AG08396 (cell line): ENCODE data around the gene SPTB.

Experiments used
- DNase-seq: peaks from one replicate; pipeline ENCODE4 v3.0.0; 2012; ENCODE audit warnings: low spot score, mixed read lengths

The SPTB gene

DNA sequence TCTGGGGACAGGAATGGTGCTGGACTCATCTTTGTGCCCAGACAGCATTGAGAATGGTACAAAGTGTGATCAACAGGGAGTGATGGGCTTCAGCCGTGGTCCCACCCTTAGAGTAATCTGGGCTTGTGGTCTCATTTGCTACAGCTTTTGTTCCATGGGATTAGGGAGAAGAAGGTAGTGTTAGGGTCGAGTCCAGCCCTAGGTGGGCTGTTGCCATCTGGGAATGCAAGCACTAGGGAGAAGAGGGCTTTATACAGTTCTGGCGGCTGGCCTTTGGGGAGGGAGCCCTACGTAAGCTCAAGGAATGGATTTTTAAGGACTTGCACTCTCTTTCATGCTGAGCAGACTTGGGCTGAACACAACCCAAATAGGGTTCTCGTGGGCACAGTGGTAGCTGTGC lies 170.6 kb downstream of the SPTB start:
- DNase-seq = no peak

DNA sequence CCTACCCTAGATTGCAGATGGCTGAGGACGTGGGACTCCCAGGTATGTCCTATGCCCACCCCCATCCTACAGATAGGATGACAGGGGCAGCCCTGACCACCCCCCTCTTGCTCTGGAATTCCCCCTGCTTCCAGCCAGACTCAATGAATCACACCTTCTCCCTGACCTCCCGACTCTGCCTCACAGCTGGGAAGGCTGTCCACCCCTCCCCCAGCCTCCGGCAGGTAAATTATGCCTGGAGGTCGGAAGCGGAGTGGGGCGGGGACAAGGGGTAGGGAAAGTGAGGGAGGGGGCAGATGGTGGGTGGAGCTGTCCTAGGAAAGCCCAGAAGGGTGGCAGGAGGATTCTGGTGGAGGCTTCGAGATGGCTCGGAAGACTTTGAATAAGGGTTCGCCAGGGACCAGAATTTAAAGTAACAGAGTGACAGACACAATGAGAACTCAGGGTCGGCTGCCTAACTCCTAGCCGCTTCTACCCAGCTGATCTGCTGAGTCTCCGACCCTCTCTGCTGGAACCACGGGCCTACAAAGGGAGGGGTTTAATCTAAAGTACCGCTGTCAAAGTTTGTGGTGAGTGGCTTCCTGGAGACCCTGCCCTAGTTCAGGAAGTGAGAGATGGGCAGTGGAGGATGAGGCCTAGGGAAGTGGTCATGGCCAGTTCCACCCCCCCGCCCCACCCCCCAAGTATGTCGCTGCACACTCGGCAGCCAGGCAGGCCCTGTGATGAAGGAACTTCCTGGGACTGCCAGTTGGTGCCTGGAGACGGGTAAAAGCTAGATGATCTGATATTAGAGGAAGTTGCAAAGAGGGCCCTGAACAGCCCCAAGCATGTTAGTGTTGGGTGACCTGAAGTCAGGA lies 171.3 kb downstream of the SPTB start:
- DNase-seq = no peak

DNA sequence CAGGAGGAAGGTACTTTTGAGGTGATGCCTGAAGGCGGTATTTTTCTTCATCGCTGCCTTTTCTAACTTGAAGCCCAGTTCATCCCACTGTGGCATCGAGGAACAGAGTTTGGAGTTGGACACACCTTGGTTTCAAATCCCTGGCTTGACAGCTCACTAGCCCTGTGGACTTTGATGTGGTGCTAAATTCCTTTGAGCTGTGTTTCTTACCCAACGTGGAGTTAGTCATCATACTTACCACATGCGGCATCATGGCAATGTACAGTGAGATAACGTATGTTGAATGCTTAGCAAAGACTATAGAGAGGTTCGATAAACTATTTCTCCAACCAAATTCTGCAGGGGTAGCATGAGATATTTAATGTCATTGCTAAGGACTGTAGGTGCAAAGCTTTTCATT lies 172.0 kb downstream of the SPTB start:
- peak; percentile 65 for DNase-seq

DNA sequence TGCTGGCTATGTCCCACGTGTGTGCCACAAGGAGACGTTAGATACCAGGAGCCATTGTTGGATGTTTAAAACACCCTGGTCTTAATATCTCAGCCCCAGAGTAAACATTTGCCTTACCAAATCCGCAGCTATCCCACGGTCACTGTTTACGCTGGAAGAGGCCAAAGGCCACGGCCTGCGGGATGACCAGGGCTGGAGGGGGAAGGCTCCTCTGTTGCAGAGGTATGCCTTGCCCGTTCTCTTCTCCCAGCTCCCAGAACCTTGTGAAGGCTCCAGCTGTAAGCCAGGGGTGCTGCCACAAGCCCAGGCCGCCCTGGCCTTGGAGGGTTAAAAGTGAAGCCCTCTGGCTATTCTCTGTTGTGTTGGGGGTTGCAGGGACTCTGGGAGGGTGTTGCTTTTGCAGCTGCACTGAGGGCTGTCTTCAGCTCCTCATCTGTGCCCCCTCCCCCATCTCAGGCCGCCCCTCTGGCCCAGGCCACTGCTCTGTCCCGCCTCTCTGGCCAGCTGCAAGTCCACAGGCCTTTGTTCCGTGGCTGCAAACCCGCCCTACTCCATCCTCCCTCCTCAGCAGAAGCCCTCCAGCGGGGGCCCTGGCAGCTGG lies 173.0 kb downstream of the SPTB start:
- no peak for DNase-seq

DNA sequence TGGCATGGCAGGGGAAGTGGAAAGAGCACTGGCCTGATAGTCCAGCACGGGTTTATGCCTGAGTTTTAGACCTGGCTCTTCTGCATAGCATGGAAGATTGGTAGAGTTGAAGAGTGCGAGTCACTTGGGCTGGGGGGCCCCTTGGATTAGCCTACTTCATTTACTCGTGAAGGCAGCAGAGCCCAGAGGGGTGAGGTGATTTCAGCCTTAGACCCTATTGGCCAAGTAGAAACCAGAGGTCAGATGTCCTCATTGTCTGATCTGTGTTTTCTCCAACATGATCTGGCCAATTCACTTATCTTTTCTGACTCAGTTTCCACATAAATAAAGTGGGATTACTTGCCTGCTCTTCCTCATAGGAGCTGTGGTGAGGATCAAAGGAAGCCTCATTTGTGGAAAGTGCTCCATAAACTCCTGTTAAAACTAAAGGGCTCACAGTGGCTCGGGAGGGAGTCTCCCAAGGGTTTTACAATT lies 173.6 kb downstream of the SPTB start:
- DNase-seq = no peak

DNA sequence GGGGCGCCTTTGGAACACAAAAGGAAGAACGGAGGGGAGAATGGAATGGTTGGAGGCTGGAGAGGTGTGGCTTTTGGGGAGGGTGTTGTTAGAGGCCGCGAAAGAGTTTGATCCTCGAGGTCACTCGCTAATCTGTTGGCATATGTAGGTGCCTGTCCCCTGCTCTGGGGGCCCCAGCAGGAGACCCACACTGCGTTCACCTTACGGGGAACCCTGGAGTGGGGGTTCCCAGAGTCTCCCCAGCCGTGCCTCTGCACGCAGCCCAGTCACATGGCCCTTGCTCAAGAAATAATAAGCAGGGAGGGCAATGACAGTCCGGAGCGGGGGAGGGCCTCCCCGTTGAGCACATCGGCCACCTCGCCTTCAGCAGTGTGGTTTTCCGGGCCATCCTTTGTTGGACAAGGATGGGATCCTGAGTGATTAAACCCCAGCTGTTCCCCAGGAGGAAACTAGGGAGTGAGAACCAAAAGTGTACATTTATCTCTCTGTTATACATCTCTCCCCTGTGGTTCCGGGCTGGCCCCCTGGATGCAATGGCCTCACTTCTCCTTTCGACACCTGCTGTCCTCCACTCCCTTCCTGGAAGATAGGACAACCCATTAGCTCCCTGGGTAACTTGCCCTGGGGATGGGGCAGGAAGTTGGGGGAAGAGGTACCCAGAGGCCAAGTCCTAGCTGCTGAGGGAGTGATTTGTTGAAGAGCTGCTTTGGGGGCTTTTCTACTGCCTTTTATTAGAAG lies 174.2 kb downstream of the SPTB start:
- DNase-seq = no peak

DNA sequence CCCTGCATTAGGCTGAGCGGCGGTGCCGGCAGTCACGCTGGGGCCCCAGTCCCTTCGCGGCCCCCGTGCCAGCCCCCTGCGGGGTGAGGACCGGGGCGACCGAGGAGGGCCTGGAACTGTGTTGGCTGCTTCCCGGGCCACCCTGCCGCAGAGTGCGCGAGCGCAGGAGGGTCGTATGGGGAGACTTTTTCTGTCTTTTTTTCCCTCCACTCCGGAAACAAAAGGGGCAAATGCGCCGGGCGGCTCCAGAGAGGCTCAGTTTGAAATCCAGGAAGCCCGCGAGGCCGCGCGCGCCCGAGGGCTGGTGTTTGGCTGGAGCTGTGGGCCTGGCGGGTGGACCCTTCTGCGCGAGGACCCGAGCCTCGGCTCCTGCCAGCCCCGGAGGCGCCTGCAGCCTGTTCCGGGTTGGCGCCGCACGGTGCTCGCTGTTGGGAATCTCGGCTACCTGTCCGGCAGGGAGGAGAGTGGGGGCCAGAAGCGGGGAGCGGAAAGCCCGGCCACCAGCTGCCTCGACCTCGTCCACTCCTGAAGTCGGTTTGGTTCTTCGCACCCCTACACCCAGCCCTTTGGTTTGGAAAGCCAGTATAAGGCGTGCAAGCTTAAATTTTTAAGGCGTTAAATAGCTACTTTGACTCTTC lies 174.8 kb downstream of the SPTB start:
- peak; percentile 62 for DNase-seq

DNA sequence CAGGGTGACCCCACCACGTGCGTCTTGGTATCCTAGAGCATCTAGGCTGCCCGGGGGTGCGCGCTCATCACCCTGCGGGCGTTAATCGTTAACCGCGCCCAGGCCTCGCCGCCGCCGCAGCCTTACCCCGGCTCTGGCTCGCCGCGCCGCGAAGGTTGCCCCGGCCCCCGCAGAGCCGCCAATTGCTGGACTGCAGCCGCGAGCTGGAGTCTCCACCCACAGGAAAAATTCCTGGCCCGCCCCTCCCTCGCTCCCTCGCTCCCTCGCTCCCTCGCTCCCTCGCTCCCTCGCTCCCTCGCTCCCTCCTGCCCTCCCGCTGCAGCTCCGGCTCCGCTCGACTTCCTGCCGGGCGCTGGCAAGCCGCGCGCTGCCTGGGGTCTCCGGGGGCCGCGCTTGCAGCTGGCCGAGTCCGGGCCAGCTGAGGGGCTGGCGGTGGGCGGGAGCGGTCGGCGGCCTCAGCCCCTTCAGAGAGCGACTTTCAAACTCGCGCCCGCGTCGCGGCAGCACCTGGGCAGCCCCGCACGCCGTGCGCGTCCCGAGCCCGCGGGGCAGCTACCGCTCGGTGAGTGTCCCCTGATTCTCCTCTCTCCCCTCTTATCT lies 175.5 kb downstream of the SPTB start, which contains the start of gene PLEKHG3:
Gene PLEKHG3 (plus strand): TSS at position 282 of the 600 bp plus-strand sequence. CDS start 23,208 bp downstream, outside the sequence.
- DNase-seq = peak; percentile 87

DNA sequence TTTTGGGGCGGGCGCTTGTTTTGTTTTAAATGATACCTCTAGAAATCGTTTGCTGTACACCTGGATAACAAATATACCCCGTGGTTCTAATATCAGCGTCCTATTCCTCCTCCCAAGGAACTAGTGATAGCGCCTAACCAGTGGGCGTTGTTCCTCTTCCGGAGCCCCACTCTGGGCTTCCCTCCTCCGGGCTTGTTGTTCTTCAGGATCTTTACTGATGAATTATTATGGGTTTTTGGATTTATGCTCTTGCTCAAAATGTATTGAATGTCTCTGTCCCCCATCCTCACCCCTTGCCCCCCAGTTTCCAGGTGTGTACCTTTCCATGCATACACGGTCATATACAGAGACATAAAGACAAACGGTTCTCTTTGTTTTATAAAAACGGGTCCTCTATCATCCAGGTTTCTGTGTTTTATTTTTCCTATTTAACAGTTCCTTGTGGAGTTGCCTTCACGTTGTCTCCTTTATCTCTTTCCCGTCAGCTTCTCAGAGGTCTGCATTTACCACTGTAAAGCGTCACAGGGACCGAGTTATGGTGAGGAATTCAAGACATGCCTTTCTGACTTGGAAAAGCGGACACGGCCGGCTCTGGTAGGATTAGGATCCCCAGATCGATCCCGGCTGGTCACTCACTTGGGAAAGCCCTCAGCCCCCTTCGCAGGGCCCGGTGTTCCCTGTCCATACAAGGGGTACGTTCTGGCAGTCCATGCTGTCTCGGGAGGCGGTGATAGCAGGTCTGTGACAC lies 176.1 kb downstream of the SPTB start:
- DNase-seq = no peak

DNA sequence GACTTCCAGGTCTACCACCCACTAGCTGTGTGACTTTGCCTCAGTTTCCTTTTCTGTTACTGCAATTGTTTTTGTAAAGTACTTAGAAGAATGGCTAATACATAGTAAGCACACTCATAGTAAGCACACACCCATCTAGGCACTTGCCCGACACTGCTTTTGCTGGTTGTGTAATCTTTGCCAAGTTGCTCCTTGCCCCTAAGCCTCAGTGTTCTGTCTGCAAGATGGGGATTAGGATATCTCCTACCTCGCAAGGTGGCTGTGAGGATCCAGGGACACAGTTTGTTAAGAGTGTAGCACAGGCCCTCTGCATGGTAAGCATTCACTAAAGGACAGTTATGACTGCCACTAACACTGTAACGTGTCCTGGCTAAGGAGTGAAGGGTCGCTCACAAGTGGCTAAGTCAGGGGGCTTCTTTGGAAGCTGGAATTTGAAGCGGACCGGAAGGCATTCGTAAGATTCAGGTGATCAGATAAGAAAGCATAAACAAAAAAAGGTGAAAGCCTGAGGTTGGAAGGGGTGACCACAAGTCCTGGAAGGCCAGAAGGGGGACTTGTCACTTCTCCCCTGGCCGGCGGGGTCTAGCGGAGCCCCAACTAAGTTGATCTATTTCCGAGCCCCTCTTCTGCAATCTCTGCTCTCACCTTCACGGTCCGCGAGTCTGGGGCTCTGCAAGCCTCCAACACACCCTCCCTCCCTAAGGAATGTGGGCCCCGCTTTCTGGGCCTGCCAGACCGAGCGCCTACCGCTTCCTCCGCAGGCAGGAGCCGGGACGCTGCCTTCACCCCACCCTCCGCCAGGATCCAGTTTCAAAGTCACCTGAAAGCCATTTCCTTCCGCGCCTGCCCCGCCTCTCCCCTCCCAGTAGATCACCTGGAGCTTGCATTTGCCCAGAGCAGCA lies 177.0 kb downstream of the SPTB start:
- DNase-seq = no peak

DNA sequence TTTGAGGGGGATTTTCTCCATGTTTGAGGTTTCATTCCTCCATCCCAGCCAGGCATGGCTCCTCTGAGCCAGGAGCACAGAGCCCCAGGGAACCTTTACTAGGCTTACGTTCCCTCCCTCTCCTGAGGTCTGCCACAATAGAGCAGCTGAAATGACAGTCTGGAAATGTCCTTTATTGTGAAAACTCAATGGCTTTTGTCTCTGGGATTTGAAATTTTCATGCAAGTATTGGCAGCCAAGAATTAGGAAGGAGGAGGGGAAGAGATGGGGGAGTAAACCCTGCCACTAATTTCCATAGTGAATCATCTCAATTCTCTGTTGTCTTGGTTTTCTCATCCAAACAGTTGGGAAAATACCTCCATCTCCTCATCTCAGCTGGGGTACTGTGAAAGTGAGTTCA lies 178.0 kb downstream of the SPTB start:
- no peak for DNase-seq

DNA sequence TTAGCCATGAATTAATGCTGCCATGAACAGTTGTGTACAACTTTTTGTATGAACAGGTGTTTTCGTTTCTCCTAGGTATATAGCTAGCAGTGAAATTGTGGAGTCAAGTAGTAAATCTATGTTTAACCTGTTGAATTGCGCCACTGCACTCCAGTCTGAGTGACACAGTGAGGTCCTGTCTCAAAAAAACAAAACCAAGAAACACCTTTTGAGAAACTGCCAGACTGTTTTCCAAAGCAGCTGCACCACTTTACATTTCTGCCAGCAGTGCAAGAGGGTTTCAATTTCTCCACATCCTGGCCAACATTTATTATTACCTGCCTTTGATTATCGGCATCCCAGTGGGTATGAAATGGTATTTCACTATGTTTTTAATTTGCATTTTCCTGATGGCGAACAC lies 178.8 kb downstream of the SPTB start:
- DNase-seq = no peak

DNA sequence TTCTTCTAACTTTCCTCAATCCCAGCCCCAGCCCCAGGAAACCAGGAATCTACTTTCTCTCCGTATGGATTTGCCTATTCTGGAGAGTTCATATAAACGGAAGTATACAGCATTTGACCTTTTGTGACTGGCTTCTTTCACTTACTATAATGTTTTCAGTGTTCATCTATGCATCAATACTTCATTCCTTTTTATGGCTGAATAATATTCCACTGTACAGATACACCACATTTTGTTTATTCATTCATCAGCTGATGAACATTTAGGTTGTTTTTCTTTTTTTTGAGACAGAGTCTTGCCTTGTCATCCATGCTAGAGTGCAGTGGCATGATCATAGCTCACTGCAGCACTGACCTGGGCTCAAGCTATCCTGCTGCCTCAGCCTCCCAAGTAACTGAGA lies 179.4 kb downstream of the SPTB start:
- DNase-seq = no peak

DNA sequence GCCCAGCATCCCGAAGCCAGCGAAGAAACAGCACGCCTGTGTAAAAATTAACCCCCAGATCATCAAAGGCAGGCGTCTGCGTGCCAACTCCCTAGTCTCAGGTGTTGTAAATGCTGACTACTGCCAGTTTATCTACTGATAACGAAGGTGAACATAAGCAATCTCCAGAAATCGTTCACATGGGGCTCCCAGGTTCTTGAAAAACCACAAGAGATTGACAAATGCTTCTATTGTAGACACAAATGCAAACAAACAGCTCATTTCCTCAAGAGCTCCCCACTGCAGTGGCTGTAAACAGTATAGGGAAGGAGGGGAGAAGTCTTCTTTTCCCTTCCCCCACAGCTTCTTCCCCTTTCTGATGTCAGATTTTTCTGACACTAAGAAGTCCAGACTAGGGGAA lies 180.8 kb downstream of the SPTB start:
- no peak for DNase-seq

DNA sequence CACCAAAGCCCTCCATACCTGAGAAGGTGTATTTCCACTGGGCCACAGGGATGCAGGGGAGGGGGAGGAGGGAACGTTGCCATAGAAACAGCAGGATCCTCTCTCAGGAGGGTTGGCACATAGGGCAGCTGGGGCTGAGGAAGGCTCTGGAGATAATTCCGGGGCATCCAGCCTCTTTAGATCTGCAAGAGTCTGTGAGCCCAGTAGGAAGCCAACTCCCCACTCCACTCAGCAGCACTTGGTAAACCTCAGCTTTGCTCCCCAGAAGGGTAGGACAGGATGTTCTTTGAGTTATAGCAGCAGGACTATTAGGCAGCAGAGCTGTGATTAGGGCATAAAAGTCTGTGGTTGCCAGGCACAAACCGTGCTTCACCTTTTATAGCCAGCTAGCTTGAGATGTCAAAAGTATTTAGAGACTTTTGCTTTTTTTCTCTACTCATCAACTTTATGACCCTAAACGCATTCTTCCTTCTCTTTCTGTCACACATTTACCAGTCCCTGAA lies 183.3 kb downstream of the SPTB start:
- no peak for DNase-seq
